GM23338 (cell line): ENCODE measurements around the gene SERPINE2.

Experiments used
- CREB1 ChIP-seq: fragments of 250-450 bp; sonication (Bioruptor Pico); IDR thresholded peaks from 2 replicates; pipeline ENCODE4 v1.5.0; 2020; ENCODE audit warnings: low read depth, mild to moderate bottlenecking, moderate library complexity
- EZH2 ChIP-seq: fragments of 200-600 bp; sonication (generic); IDR thresholded peaks from one replicate; pipeline ENCODE4 v1.8.0; 2017; ENCODE audit warnings: antibody characterized with exemption, mild to moderate bottlenecking, low read depth; ENCODE audit not compliant: unreplicated experiment
- EZH2phosphoT487 ChIP-seq: fragments of 200-600 bp; sonication (generic); IDR thresholded peaks from one replicate; pipeline ENCODE4 v1.8.1; 2018; ENCODE audit warnings: antibody characterized with exemption; ENCODE audit not compliant: unreplicated experiment
- JUNB ChIP-seq: IDR thresholded peaks from one replicate; pipeline ENCODE4 v1.6.1; 2016; ENCODE audit warnings: antibody characterized with exemption; ENCODE audit not compliant: unreplicated experiment
- POLR2AphosphoS5 ChIP-seq: IDR thresholded peaks from 2 replicates; pipeline ENCODE4 v1.6.1; 2016; ENCODE audit warnings: antibody characterized with exemption, low read depth
- ZNF114 ChIP-seq: fragments of 250-450 bp; sonication (Bioruptor Pico); IDR thresholded peaks from 2 replicates; pipeline ENCODE4 v1.5.0; 2020; ENCODE audit warnings: mild to moderate bottlenecking, moderate library complexity
- TF ChIP-seq, protein P1 (sequence below), 2 experiments: fragments of 200-600 bp in 1 of 2; sonication (generic) in 1 of 2; conservative IDR thresholded peaks; 2 replicates each; pipeline versions ENCODE4 v1.5.1 to v1.6.1; 2016 to 2017; ENCODE audit warnings: antibody characterized with exemption in 2 of 2, low read depth in 2 of 2, mild to moderate bottlenecking in 2 of 2, moderate library complexity in 1 of 2
- TF ChIP-seq, protein P2 (sequence below): IDR thresholded peaks from one replicate; pipeline ENCODE4 v1.6.1; 2018; ENCODE audit warnings: antibody characterized with exemption; ENCODE audit not compliant: unreplicated experiment
- TF ChIP-seq, protein P3 (sequence below): IDR thresholded peaks from 2 replicates; pipeline ENCODE4 v1.6.1; 2016; ENCODE audit warnings: antibody characterized with exemption

DNA sequence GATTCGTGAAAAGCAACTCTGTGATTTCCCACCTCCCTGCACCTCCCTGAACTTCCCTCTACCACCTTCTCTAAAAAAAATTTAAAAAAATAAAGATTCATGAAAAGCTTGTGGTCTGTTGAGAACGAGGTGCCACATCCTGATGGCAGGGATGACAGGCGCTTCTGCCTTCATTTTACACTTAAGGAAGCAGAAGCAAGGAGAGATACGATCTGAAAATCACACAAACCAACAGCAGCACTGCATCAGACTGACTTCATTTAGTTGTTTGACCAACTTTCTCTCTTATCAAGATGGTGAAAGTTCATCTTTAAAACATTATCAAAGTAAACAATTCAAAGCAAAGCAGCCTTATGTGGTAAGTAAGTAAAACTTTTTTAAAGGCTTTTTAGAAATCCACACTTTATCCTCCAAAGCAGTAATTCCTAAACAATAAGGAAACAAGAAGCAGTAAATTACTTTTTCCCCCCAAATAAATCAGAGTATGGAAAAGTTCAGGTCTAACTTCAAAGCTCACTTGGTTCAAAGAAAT is 109.4 kb downstream of the SERPINE2 start:
- TF ChIP-seq, protein P1, sequence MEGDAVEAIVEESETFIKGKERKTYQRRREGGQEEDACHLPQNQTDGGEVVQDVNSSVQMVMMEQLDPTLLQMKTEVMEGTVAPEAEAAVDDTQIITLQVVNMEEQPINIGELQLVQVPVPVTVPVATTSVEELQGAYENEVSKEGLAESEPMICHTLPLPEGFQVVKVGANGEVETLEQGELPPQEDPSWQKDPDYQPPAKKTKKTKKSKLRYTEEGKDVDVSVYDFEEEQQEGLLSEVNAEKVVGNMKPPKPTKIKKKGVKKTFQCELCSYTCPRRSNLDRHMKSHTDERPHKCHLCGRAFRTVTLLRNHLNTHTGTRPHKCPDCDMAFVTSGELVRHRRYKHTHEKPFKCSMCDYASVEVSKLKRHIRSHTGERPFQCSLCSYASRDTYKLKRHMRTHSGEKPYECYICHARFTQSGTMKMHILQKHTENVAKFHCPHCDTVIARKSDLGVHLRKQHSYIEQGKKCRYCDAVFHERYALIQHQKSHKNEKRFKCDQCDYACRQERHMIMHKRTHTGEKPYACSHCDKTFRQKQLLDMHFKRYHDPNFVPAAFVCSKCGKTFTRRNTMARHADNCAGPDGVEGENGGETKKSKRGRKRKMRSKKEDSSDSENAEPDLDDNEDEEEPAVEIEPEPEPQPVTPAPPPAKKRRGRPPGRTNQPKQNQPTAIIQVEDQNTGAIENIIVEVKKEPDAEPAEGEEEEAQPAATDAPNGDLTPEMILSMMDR (conservative IDR thresholded peaks at IDR 0.05; ENCODE audit: low read depth in 2 of 2) = no peak
- TF ChIP-seq POLR2AphosphoS5 (no peak), EZH2 (no peak), CREB1 (CRISPR knock-in tag) (no peak), JUNB (no peak), ZNF114 (CRISPR knock-in tag) (no peak), EZH2phosphoT487 (no peak)
- TF ChIP-seq, protein P2, sequence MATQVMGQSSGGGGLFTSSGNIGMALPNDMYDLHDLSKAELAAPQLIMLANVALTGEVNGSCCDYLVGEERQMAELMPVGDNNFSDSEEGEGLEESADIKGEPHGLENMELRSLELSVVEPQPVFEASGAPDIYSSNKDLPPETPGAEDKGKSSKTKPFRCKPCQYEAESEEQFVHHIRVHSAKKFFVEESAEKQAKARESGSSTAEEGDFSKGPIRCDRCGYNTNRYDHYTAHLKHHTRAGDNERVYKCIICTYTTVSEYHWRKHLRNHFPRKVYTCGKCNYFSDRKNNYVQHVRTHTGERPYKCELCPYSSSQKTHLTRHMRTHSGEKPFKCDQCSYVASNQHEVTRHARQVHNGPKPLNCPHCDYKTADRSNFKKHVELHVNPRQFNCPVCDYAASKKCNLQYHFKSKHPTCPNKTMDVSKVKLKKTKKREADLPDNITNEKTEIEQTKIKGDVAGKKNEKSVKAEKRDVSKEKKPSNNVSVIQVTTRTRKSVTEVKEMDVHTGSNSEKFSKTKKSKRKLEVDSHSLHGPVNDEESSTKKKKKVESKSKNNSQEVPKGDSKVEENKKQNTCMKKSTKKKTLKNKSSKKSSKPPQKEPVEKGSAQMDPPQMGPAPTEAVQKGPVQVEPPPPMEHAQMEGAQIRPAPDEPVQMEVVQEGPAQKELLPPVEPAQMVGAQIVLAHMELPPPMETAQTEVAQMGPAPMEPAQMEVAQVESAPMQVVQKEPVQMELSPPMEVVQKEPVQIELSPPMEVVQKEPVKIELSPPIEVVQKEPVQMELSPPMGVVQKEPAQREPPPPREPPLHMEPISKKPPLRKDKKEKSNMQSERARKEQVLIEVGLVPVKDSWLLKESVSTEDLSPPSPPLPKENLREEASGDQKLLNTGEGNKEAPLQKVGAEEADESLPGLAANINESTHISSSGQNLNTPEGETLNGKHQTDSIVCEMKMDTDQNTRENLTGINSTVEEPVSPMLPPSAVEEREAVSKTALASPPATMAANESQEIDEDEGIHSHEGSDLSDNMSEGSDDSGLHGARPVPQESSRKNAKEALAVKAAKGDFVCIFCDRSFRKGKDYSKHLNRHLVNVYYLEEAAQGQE = no peak
- TF ChIP-seq, protein P3, sequence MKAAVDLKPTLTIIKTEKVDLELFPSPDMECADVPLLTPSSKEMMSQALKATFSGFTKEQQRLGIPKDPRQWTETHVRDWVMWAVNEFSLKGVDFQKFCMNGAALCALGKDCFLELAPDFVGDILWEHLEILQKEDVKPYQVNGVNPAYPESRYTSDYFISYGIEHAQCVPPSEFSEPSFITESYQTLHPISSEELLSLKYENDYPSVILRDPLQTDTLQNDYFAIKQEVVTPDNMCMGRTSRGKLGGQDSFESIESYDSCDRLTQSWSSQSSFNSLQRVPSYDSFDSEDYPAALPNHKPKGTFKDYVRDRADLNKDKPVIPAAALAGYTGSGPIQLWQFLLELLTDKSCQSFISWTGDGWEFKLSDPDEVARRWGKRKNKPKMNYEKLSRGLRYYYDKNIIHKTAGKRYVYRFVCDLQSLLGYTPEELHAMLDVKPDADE = no peak
